GM19467 (cell line): ENCODE measurements around the gene COPZ2.
"Not testable (repeated sequence)": the region's sequence is repeated elsewhere in the genome, so short reads cannot be mapped to it uniquely, and the experiment has no call there.

Experiments used
- ATAC-seq: cut with Tn5 transposase; IDR thresholded peaks from one replicate; pipeline ENCODE4 v1.9.1; 2021; ENCODE audit warnings: mild to moderate bottlenecking, moderate library complexity; ENCODE audit not compliant: unreplicated experiment

Gene COPZ2

DNA sequence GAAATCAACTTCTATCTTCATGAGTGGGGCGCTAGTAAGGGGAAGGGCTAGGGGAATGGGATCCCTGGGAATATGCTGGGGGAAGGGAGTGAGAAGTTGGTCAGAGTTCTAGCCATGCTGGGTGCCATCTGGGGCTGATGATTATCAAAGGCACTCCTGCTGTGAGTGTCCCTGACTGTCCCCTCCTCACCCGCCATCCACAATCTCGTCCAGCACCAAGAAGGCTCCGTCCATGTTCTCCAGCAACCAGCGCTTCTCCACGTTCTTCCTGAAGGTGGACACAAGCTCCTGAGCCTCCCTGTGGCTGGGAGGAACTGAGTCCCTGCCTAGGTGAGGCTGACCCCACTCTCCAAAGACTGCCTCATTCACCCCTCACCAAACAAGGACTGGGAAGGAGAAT lies 5.6 kb downstream of the COPZ2 start:
- ATAC-seq, result no peak

GRCh38 chr17:48030531-48030930 lies 7.1 kb downstream of the COPZ2 start:
- ATAC-seq, result no peak

DNA sequence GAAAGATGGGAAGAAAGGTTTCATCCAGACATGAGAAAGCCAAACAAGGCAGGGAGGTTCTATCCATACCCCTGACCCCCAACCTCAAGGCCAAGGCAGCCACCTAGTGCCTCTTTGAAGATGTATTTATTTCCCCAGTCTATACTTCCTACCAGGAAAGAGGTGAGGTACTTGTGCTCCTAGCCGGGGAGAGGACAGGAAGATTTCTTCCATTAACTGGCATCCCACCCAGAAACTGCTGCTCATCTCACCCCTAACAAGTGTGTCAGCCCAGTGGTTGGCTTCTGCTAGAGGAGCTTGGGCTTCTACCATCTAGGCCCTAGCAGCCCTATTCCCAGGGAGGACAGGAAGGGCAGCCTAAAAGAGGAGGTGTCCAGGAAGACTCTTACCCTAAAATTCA lies 8.9 kb downstream of the COPZ2 start:
- no peak for ATAC-seq

- no peak for ATAC-seq
Measured at GRCh38 chr17:48027322-48027981, 10.1 kb downstream of the COPZ2 start.

GRCh38 chr17:48026502-48027321 lies 10.9 kb downstream of the COPZ2 start:
- ATAC-seq, result no peak

DNA sequence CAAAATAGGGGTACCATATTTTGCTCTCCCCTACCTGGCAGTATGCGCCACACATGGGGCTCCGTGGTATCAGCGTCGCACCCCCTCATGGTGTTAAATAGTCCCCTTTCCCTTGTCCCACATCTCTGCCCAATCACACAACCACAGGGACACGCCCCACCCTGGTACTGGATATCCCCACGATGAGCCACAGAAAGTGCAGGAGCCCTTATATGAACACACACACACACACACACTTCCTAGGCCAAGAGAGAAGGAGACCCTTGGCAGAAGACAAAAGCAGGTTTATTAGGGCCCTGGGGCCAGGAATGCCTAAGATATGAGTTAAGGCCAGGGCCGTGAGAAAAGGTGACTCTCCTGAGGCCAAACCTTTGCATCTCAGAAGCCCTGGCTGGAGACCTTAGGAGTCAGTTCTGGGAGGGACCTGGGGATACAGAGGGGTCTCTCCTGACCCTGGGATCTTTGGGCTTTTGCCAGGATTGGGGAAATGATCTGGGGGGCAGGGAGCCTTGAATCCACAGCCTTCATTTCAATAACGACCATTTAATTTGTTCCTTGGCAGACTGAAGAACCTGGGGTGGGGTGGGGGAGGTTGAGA lies 11.6 kb downstream of the COPZ2 start:
- ATAC-seq, result no peak

DNA sequence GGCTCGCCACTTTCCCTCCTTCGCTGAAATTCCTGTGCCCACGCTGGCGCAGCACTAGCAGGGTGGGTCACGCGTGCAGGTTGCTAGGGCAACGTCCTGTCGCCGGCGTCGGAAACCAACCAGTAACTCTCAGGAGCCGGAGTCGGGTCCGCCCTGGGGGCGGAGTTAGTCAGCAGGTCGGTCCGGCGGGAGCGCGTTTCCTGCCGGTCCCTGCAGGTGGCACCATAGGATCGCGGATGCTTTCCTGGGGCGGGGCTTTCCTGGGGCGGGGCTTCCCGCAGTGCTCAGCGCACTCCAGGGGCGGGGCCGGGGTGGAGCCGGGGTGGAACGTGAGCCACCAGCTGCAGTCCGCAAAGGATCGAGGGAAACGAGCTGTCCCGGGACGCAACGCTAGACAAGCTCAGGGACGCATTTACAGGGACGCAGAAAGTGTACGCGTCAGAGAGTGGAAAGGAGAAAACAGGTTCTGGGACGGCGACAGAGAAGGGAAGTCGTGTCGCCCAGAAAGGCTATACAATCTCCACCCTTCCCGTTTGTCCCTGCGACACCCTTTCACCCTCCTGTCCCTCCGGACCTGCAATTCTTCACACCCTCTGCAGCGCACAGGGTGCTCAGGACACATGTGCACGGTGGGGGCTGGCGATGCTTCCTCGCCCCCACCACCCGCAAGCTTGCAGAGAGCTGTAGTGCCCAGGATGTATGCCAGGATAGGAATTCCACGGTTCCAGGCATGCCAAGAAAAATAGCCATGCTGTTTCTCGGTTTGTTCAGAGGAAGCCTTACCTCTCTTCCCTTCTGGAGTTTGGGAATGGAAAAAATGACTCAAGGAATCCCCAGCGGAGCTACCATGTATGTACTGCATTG lies 12.3 kb downstream of the COPZ2 start:
- ATAC-seq, result peak; percentile 78

GRCh38 chr17:48024149-48025039 lies 13.2 kb downstream of the COPZ2 start:
- ATAC-seq, result no peak

DNA sequence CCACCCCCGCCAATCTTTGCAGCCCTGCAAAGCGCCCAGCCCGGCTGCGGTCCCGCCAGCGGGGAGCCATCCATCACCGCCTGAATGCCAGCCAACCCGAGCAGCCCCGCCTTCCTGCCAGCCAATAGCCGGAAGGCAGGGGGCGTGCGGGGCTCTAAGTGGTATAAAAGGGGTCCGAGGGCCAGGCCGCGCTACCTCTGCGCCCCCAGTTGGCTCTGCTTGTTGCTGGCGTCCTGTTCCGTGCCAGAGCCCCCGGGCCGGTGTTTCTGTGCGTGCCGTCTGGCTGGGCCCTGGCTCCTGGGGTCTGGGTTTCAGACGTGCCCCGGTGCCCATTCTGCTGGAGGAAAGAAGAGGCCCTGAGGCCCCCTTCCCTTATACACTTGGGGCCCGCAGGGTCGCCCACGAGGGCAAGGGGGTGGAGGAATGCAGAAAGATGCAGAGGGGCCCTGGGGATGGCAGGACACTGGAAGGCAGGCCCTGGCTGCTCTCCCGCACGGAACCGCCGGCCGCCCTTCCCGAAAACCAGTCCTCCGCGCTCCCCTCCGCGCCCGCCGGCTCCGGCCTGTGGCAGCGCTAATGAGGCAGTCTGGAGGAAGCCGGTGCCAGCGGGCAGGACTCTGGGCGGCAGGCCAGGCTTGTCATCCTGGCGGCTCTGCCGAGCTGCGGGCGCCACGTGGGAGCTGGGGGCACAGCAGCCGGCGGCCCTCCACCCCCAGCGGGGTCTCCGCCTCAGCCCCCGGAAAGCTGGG lies 14.0 kb downstream of the COPZ2 start:
- ATAC-seq, result no peak

- no peak for ATAC-seq
Measured at GRCh38 chr17:48022901-48023300, 14.7 kb downstream of the COPZ2 start.

- ATAC-seq, result no peak
Measured at GRCh38 chr17:48021934-48022333, 15.7 kb downstream of the COPZ2 start.

GRCh38 chr17:48017817-48018158 lies 19.8 kb downstream of the COPZ2 start:
- not testable (repeated sequence) for ATAC-seq

DNA sequence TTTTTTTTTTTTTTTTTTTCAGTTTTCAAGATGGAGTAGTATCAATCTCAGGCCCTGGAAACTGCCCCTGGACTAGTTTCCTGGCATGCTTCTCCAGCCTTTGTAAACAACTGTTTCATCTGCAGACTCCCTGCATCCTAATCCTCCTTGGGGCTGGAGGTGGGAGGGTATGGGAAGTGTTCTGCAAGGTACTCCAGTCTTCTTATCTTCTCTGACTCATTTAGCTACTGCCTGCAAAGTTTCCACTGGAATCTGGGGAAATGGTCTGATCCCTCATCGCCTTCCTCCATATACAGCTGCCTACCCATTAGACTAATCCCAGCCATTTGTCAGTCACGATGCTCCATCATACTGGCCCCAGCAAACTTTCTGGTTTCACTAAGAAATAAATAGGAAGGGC lies 21.5 kb downstream of the COPZ2 start:
- ATAC-seq, result no peak

DNA sequence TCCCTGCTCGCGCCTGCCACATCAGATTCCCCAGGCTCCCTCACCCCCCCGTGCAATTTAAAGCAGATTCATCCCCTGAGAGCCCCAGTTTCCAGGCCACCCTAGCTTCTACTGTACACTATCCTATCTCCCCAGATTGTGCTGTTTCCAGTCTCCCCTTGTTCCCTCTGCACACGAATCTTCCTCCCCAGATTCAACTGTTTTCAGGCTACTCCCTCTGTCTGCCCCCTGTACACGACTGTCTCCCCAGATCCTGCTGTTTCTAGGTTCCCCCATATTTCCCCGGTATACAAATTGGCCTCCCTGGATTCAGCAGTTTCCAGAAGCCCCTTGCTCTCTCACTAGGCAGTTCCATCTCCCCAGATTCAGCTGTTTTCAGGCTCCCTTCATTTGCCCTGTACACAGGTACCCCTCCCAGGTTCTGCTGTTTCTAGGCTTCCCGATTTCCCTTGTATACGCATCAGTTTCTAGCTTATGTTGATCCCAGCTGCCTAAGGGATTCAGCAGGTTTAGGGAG lies 22.9 kb downstream of the COPZ2 start:
- no peak for ATAC-seq

DNA sequence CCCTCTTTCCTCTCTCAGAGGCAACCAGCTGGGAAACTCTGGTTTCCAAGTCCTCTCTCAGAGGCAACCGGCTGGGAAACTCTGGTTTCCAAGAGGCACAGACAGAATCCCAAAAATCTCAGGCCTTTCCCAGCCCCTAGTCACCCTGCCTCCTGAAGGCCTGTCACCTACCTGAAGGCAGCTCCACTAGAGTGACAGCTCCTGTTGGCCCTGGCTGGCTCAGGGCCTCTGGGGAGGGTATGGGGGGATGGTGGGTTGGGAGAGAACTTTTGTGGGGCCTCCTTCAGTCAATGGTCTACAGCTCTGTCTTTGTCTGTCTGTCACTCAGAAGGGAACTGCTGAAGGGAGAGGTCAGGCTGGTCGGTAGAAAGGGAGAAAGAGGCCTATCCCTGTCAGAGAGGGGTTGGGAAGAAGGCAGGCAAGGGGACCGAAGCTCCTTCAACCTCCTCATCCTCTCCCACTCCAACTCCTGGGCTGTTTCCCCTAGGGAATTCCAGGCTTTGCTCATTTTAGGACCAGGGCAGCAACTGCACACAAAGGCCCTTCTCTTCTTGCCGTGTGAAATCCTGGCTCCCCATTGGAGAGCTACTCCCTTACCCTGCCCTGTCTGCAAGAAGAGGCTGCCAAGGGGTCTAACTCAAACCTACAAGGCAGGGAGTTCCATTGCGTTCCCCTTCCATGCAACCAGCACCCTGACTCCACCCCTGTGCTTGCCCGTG lies 23.6 kb downstream of the COPZ2 start:
- no peak for ATAC-seq

- no peak for ATAC-seq
Measured at GRCh38 chr17:48012654-48013053, 24.9 kb downstream of the COPZ2 start.

DNA sequence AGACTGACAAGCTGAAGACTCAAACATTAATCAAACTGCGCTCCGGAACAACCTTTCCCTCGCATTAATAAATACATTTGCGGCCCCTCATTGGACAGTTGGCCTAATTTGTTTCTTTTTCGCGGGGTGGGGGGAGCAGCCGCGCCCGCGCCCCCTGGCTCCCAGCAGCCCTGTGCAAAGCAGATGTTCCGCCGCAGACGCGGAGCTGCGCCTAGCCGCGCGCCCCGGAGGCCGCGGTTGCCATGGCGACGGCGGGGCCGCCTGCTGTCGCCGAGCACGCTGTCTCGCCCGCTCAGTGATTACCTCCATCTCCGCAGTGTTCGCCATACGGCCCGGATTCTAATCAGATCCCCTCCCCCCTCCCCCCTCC lies 25.5 kb downstream of the COPZ2 start:
- ATAC-seq, result no peak

GRCh38 chr17:48011405-48012150 lies 26.0 kb downstream of the COPZ2 start:
- no peak for ATAC-seq
